ENCODE data around the gene IER3. TPM values are rescaled to one million over a fixed set of nuclear protein-coding genes. Genes with fewer than 3 reads are reported as not detected.

IER3 gene
- total RNA-seq, 5 donors from 2014 or later (not counting 1 experiment from before 2014, with no cell fraction given), result 8.9 to 30.8 (median 12.4) TPM

- Mint-ChIP-seq H3K4me1 (peaks cover 40 to 61% (median 42%) of the 10 kb centered on the region in 3 donors), H3K27ac (peak overlapping the region in 1 of 2 donors; percentile 40), H3K27me3 (no peaks in the 10 kb centered on the region), H3K9me3 (no peaks in the 10 kb centered on the region), H3K4me3 (no peak overlapping the region), H3K36me3 (no peaks in the 10 kb centered on the region)
- ChIA-PET CTCF (no interaction called here), POLR2A (no interaction called here)
- peaks cover 15 to 20% of the 10 kb centered on the region in 2 experiments for H3K4me1 ChIP-seq (ENCODE audit: control insufficient read depth in 1 of 2, extremely low read depth in 1 of 2, insufficient read depth in 2 of 2, low read length in 2 of 2)
- no peaks in the 10 kb centered on the region for H3K27me3 ChIP-seq (replicated peaks in 1 of 2; ENCODE audit: control insufficient read depth in 2 of 2, extremely low read depth in 1 of 2, insufficient read depth in 2 of 2, low read length in 1 of 2)
- DNase-seq (no peak), ATAC-seq (replicated peaks in 1 of 4) (no peak)
- H3K4me3 ChIP-seq (ENCODE audit: control insufficient read depth in 1 of 2, extremely low read depth in 1 of 2, low read length in 1 of 2), result no peak overlapping the region
- no peak overlapping the region for H3K27ac ChIP-seq (ENCODE audit: low read length)
- 84% methylated on average over 3 of the region's 3 CpGs for WGBS (ENCODE audit: insufficient coverage)
- no peaks in the 10 kb centered on the region for H3K9me3 ChIP-seq
- H3K36me3 ChIP-seq (ENCODE audit: control insufficient read depth in 2 of 2, extremely low read depth in 1 of 2, insufficient read depth in 1 of 2, low read length in 1 of 2), result no peaks in the 10 kb centered on the region
These were observed 33.8 kb upstream of the IER3 start for GRCh38 chr6:30778001-30778635.

DNA sequence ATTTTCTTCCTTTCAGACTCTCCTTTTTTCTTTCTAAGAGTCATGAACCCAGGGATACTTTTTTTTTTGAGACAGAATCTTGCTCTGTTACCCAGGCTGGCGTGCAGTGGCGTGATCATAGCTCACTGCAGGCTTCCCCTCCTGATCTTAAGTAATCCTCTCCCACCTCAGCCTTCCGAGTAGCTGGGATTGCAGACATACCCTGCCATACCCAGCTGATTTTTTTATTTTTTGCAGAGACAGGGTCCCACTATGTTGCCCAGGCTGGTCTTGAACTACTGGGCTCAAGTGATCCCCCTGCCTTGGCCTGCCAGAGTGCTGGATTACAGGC is 32.8 kb upstream of the IER3 start:
- Mint-ChIP-seq H3K27me3 (no peaks in the 10 kb centered on the region), H3K27ac (no peak overlapping the region)

DNA sequence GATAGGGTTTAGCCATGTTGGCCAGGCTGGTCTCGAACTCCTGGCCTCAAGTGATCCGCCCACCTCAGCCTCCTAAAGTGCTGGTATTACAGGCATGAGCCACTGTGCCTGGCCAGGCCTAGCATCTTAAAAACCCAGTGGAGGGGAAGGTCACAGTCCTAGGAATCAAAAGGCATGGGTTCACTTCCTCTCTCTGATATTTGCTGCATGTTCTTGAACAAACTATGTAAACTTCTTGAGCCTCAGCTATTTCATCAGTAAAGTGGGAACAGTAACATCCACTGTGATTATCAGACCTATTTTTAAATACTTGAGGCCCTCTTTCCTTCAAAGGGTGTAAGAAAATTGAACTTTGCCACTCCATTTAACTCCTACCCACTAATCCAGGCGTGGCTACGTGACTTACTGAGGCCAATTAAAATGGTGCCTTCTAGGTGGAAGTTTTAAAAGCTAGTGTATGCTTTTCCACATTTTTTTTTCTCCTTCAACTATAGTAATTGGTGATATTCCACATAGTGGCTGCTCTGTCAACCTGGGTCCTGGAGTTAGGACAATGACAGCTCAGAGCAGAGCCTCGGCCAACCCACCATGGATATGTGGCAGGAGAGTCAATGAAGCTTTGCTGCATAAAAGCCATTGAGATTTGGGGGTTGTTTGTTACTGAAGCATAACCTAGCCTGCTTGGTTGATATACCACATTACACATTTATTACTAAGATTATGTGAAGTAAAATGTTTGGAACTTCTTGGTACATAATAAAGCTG is 32.2 kb upstream of the IER3 start:
- H3K9me3 ChIP-seq, result no peaks in the 10 kb centered on the region
- no peak for ATAC-seq (replicated peaks in 1 of 4)
- no peak overlapping the region for H3K27ac ChIP-seq (ENCODE audit: low read length)
- ChIA-PET POLR2A (interaction anchor here in 1 of 2 donors (0.7 kb wide), 1 partner anchor 17 kb away, joined by 4 read pairs; no protein-coding TSS in a partner anchor), CTCF (no interaction called here)
- H3K36me3 ChIP-seq (ENCODE audit: control insufficient read depth in 2 of 2, extremely low read depth in 1 of 2, insufficient read depth in 1 of 2, low read length in 1 of 2), result no peaks in the 10 kb centered on the region
- no peak for DNase-seq
- H3K27ac Mint-ChIP-seq, result no peak overlapping the region
- peaks cover 10 to 28% of the 10 kb centered on the region in 2 experiments for H3K4me1 ChIP-seq (ENCODE audit: control insufficient read depth in 1 of 2, extremely low read depth in 1 of 2, insufficient read depth in 2 of 2, low read length in 2 of 2)
- H3K36me3 Mint-ChIP-seq, result no peaks in the 10 kb centered on the region
- H3K4me1 Mint-ChIP-seq, result peaks cover 38 to 59% (median 40%) of the 10 kb centered on the region in 3 donors
- no peak overlapping the region for H3K4me3 ChIP-seq (ENCODE audit: control insufficient read depth in 1 of 2, extremely low read depth in 1 of 2, low read length in 1 of 2)
- WGBS (ENCODE audit: insufficient coverage), result 79% methylated on average over 2 of the region's 5 CpGs
- H3K9me3 Mint-ChIP-seq, result no peaks in the 10 kb centered on the region
- no peaks in the 10 kb centered on the region for H3K27me3 Mint-ChIP-seq
- no peak overlapping the region for H3K4me3 Mint-ChIP-seq
- H3K27me3 ChIP-seq (replicated peaks in 1 of 2; ENCODE audit: control insufficient read depth in 2 of 2, extremely low read depth in 1 of 2, insufficient read depth in 2 of 2, low read length in 1 of 2), result no peaks in the 10 kb centered on the region

More for the DNA sequence above, 32.8 kb upstream of the IER3 start:
- no peak overlapping the region for H3K27ac ChIP-seq (ENCODE audit: low read length)
- CTCF ChIA-PET, result no interaction called here
- WGBS (ENCODE audit: insufficient coverage), result 100% methylated on average over 3 of the region's 3 CpGs
- no peaks in the 10 kb centered on the region for H3K27me3 ChIP-seq (replicated peaks in 1 of 2; ENCODE audit: control insufficient read depth in 2 of 2, extremely low read depth in 1 of 2, insufficient read depth in 2 of 2, low read length in 1 of 2)
- H3K9me3 ChIP-seq, result no peaks in the 10 kb centered on the region
- POLR2A ChIA-PET, result interaction anchor here in 1 of 2 donors (0.6 kb wide), 1 partner anchor 63 kb away, joined by 6 read pairs; no protein-coding TSS in a partner anchor
- DNase-seq (no peak), ATAC-seq (replicated peaks in 1 of 4) (no peak)
- H3K4me1 ChIP-seq (ENCODE audit: control insufficient read depth in 1 of 2, extremely low read depth in 1 of 2, insufficient read depth in 2 of 2, low read length in 2 of 2), result peaks cover 15 to 27% of the 10 kb centered on the region in 2 experiments
- H3K36me3 Mint-ChIP-seq, result no peaks in the 10 kb centered on the region
- H3K4me3 ChIP-seq (ENCODE audit: control insufficient read depth in 1 of 2, extremely low read depth in 1 of 2, low read length in 1 of 2), result no peak overlapping the region
- H3K4me1 Mint-ChIP-seq, result peaks cover 43 to 62% (median 46%) of the 10 kb centered on the region in 3 donors
- no peaks in the 10 kb centered on the region for H3K9me3 Mint-ChIP-seq
- no peak overlapping the region for H3K4me3 Mint-ChIP-seq
- no peaks in the 10 kb centered on the region for H3K36me3 ChIP-seq (ENCODE audit: control insufficient read depth in 2 of 2, extremely low read depth in 1 of 2, insufficient read depth in 1 of 2, low read length in 1 of 2)

DNA sequence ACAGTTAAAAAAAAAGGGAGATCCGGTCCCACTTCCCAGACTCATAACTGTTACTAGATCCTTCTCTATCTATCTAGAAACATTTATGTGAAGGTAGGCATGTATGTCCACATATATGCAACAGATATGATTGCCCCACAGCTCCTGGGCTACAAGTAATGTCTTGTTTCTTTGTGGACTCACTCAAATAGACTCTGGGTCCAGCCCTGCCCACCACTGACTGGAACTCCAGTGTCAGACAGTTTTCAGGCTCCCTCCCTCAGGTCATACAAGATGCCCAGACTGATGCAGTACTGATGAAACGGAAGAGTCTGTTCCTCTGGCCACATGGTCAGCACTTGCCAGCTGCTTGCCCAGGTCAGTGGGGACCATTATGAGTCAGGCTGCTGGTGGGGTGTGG is 30.8 kb upstream of the IER3 start:
- H3K27me3 ChIP-seq (replicated peaks in 1 of 2; ENCODE audit: control insufficient read depth in 2 of 2, extremely low read depth in 1 of 2, insufficient read depth in 2 of 2, low read length in 1 of 2), result no peaks in the 10 kb centered on the region
- no peak overlapping the region for H3K4me3 ChIP-seq (ENCODE audit: control insufficient read depth in 1 of 2, extremely low read depth in 1 of 2, low read length in 1 of 2)
- Mint-ChIP-seq H3K36me3 (no peaks in the 10 kb centered on the region), H3K4me3 (no peak overlapping the region), H3K4me1 (peaks cover 40 to 61% (median 44%) of the 10 kb centered on the region in 3 donors), H3K27ac (peak overlapping the region in 1 of 2 donors; percentile 52), H3K27me3 (no peaks in the 10 kb centered on the region), H3K9me3 (no peaks in the 10 kb centered on the region)
- ChIA-PET POLR2A (no interaction called here), CTCF (no interaction called here)
- no peak overlapping the region for H3K27ac ChIP-seq (ENCODE audit: low read length)
- H3K36me3 ChIP-seq (ENCODE audit: control insufficient read depth in 2 of 2, extremely low read depth in 1 of 2, insufficient read depth in 1 of 2, low read length in 1 of 2), result no peaks in the 10 kb centered on the region
- H3K9me3 ChIP-seq, result no peaks in the 10 kb centered on the region
- ATAC-seq (replicated peaks in 1 of 4) (no peak), DNase-seq (no peak)
- H3K4me1 ChIP-seq (ENCODE audit: control insufficient read depth in 1 of 2, extremely low read depth in 1 of 2, insufficient read depth in 2 of 2, low read length in 2 of 2), result peaks cover 9 to 32% of the 10 kb centered on the region in 2 experiments
- 100% methylated on average over 1 of the region's 2 CpGs for WGBS (ENCODE audit: insufficient coverage)

DNA sequence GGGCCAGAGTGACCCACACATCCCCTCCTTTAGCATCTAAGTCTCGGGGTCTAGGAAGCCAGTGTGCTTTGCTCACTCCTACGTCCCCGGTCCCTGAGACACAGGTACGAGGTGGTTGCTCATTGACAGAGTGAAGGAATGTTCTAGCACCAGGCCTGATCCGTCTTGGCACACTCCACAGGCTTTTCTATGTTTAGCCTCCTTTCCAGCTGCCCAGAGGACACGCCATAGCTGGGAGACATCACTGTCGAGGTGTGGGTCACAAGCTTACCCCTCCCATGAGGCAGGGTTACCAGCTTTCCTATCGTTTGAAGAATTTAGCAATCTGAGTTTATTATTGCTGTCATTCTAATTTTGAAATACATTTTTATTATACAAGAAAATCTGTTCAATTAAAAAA is 30.4 kb upstream of the IER3 start:
- Histone ChIP-seq H3K27ac (ENCODE audit: low read length) (no peak overlapping the region), H3K4me3 (ENCODE audit: control insufficient read depth in 1 of 2, extremely low read depth in 1 of 2, low read length in 1 of 2) (no peak overlapping the region), H3K27me3 (replicated peaks in 1 of 2; ENCODE audit: control insufficient read depth in 2 of 2, extremely low read depth in 1 of 2, insufficient read depth in 2 of 2, low read length in 1 of 2) (no peaks in the 10 kb centered on the region), H3K9me3 (no peaks in the 10 kb centered on the region), H3K36me3 (ENCODE audit: control insufficient read depth in 2 of 2, extremely low read depth in 1 of 2, insufficient read depth in 1 of 2, low read length in 1 of 2) (no peaks in the 10 kb centered on the region), H3K4me1 (ENCODE audit: control insufficient read depth in 1 of 2, extremely low read depth in 1 of 2, insufficient read depth in 2 of 2, low read length in 2 of 2) (peaks cover 10 to 35% of the 10 kb centered on the region in 2 experiments)
- ChIA-PET CTCF (no interaction called here), POLR2A (no interaction called here)
- DNase-seq (no peak), ATAC-seq (replicated peaks in 1 of 4) (no peak)
- Mint-ChIP-seq H3K36me3 (no peaks in the 10 kb centered on the region), H3K27ac (no peak overlapping the region), H3K9me3 (no peaks in the 10 kb centered on the region), H3K27me3 (no peaks in the 10 kb centered on the region), H3K4me3 (no peak overlapping the region), H3K4me1 (peaks cover 40 to 61% (median 48%) of the 10 kb centered on the region in 3 donors)
- 95% methylated on average over 5 of the region's 8 CpGs for WGBS (ENCODE audit: insufficient coverage)

GRCh38 chr6:30770592-30770991 is 26.2 kb upstream of the IER3 start:
- no peak for ATAC-seq (replicated peaks in 1 of 4)
- H3K27ac Mint-ChIP-seq, result peak overlapping the region in 1 of 2 donors; percentile 5
- no CpG with 5 or more reads among the region's 3 CpGs for WGBS (ENCODE audit: insufficient coverage)

More at GRCh38 chr6:30770592-30770991, 26.2 kb upstream of the IER3 start:
- Histone ChIP-seq H3K27ac (ENCODE audit: low read length) (no peak overlapping the region), H3K36me3 (ENCODE audit: control insufficient read depth in 2 of 2, extremely low read depth in 1 of 2, insufficient read depth in 1 of 2, low read length in 1 of 2) (no peaks in the 10 kb centered on the region), H3K4me1 (ENCODE audit: control insufficient read depth in 1 of 2, extremely low read depth in 1 of 2, insufficient read depth in 2 of 2, low read length in 2 of 2) (peaks cover 29 to 42% of the 10 kb centered on the region in 2 experiments), H3K9me3 (no peaks in the 10 kb centered on the region), H3K4me3 (ENCODE audit: control insufficient read depth in 1 of 2, extremely low read depth in 1 of 2, low read length in 1 of 2) (no peak overlapping the region), H3K27me3 (replicated peaks in 1 of 2; ENCODE audit: control insufficient read depth in 2 of 2, extremely low read depth in 1 of 2, insufficient read depth in 2 of 2, low read length in 1 of 2) (no peaks in the 10 kb centered on the region)
- H3K4me1 Mint-ChIP-seq, result peaks cover 59 to 68% (median 62%) of the 10 kb centered on the region in 3 donors
- H3K4me3 Mint-ChIP-seq, result peak overlapping the region in 1 of 3 donors; percentile 2
- ChIA-PET POLR2A (no interaction called here), CTCF (no interaction called here)
- DNase-seq, result no peak
- H3K9me3 Mint-ChIP-seq, result no peaks in the 10 kb centered on the region
- no peaks in the 10 kb centered on the region for H3K36me3 Mint-ChIP-seq
- H3K27me3 Mint-ChIP-seq, result no peaks in the 10 kb centered on the region
